Aorta (tissue), 5 donors: Measurements from ENCODE around the gene TRIM13. TPM values are rescaled to one million over a fixed set of nuclear protein-coding genes. Genes with fewer than 3 reads are reported as not detected.
"Not testable (repeated sequence)": the region's sequence is repeated elsewhere in the genome, so short reads cannot be mapped to it uniquely, and the experiment has no call there.

Experiments used
- ATAC-seq: fragments of 200-7000 bp; cut with Tn5 transposase; one replicate; pipeline ENCODE4 v1.9.1; 2022; ENCODE audit warnings: moderate library complexity; ENCODE audit not compliant: low FRiP score
- DNase-seq, 2 donors: peaks; one replicate each; pipeline ENCODE4 v3.0.0-alpha.2; 2020
- H3K27ac ChIP-seq, 2 donors: one replicate each; pipeline ENCODE4 v1.5.1; 2013; ENCODE audit warnings: low read length in 2 of 2, mild to moderate bottlenecking in 2 of 2, moderate library complexity in 2 of 2, control low read depth in 1 of 2, inconsistent platforms in 1 of 2, low read depth in 1 of 2
- H3K27me3 ChIP-seq, 2 donors: one replicate each; pipeline ENCODE4 v1.6.1; 2013; ENCODE audit warnings: control low read depth in 1 of 2, low read length in 1 of 2, mild to moderate bottlenecking in 1 of 2, moderate library complexity in 1 of 2; ENCODE audit not compliant: insufficient read depth in 2 of 2, control insufficient read depth in 1 of 2
- H3K36me3 ChIP-seq, 2 donors: one replicate each; pipeline ENCODE4 v1.6.1; 2013; ENCODE audit warnings: control low read depth in 1 of 2, low read length in 1 of 2, mild to moderate bottlenecking in 1 of 2; ENCODE audit not compliant: insufficient read depth in 2 of 2, control insufficient read depth in 1 of 2
- H3K4me1 ChIP-seq, 2 donors: one replicate each; pipeline ENCODE4 v1.6.1; 2013; ENCODE audit warnings: low read length in 2 of 2, control low read depth in 1 of 2, mild to moderate bottlenecking in 1 of 2, moderate library complexity in 1 of 2; ENCODE audit not compliant: insufficient read depth in 2 of 2, control insufficient read depth in 1 of 2
- H3K4me3 ChIP-seq, 2 donors: one replicate each; pipeline ENCODE4 v1.5.1; 2013; ENCODE audit warnings: low read length in 2 of 2, control low read depth in 1 of 2, mild to moderate bottlenecking in 1 of 2
- H3K9me3 ChIP-seq: one replicate; pipeline ENCODE4 v1.6.1; 2013; ENCODE audit warnings: mild to moderate bottlenecking, low read length; ENCODE audit not compliant: control insufficient read depth
- WGBS, 2 donors: extraction: QIAGEN DNeasy Blood & Tissue Kit; methylation state at CpG; one replicate each; pipeline ENCODE4 v1.1.7; 2013; 5-methylcytosine and 5-hydroxymethylcytosine counted together
- intact Hi-C, 2 donors: fragments of 100-400 bp; cut with DNase I; formaldehyde crosslinking; loops; one replicate each; pipeline versions ENCODE4 v1.14.2 to v1.15.0; 2022
- polyA plus RNA-seq, 2 donors: library from polyadenylated mRNA; stranded (reverse); fragments of 200-250 nt; gene quantifications; one replicate each; pipeline ENCODE4 v1.2.3, GENCODE V29; 2013
- total RNA-seq, 2 donors: library from RNA; stranded (reverse); fragmentation: NEBNext Ultra II Directional; extraction: Animal tissue kit (Norgen Biotek cat#: 25700); gene quantifications; one replicate each; pipeline ENCODE4 v1.2.1, GENCODE V29; 2021
- donor health status: healthy with polysubstance abuse.
- donor health status: Bipolar disorder and iron deficiency.
- donor health status: DM: no; HTN: no; CAD: no.
- donor health status: DM: no; HTN: no; CAD: no.
- donor health status: DM: yes; HTN: yes; CAD: no.

TRIM13 gene
- total and polyA plus RNA-seq, 4 donors: 7.3 to 27.6 (median 24.8) TPM

- WGBS, 2 donors: 94 to 98% methylated on average over 3 of the region's 3 CpGs
- H3K4me1 ChIP-seq: no peaks in the 10 kb centered on the region
Measured at GRCh38 chr13:50030315-50030714, 33.5 kb downstream of the TRIM13 start.

GRCh38 chr13:50033725-50034124, 36.9 kb downstream of the TRIM13 start:
- no peak for DNase-seq
- Histone ChIP-seq H3K4me1 (no peaks in the 10 kb centered on the region), H3K27me3 (no peaks in the 10 kb centered on the region), H3K9me3 (no peaks in the 10 kb centered on the region), H3K27ac (no peak overlapping the region), H3K4me3 (no peak overlapping the region), H3K36me3 (no peaks in the 10 kb centered on the region)
- intact Hi-C loops: no loop called here
- no peak for ATAC-seq

More at GRCh38 chr13:50030315-50030714, 33.5 kb downstream of the TRIM13 start:
- ATAC-seq (no peak), DNase-seq (no peak)
- intact Hi-C loops: no loop called here
- Histone ChIP-seq H3K27ac (no peak overlapping the region), H3K9me3 (no peaks in the 10 kb centered on the region), H3K4me3 (no peak overlapping the region), H3K36me3 (no peaks in the 10 kb centered on the region), H3K27me3 (no peaks in the 10 kb centered on the region)

- Histone ChIP-seq H3K4me3 (no peak overlapping the region), H3K36me3 (no peaks in the 10 kb centered on the region), H3K9me3 (no peaks in the 10 kb centered on the region), H3K4me1 (no peaks in the 10 kb centered on the region), H3K27me3 (no peaks in the 10 kb centered on the region), H3K27ac (no peak overlapping the region)
- intact Hi-C loops: no loop called here
- DNase-seq: no peak
- ATAC-seq: no peak
Measured at GRCh38 chr13:50037788-50038187, 40.9 kb downstream of the TRIM13 start.

GRCh38 chr13:50038266-50038665, 41.4 kb downstream of the TRIM13 start:
- ATAC-seq (no peak), DNase-seq (no peak)
- Histone ChIP-seq H3K4me1 (no peaks in the 10 kb centered on the region), H3K27me3 (no peaks in the 10 kb centered on the region), H3K27ac (no peak overlapping the region), H3K4me3 (no peak overlapping the region), H3K9me3 (no peaks in the 10 kb centered on the region), H3K36me3 (no peaks in the 10 kb centered on the region)
- WGBS, 2 donors: 95 to 96% methylated on average over 6 of the region's 6 CpGs
- intact Hi-C loops: no loop called here

GRCh38 chr13:50052478-50052877, 55.6 kb downstream of the TRIM13 start:
- Histone ChIP-seq H3K4me1 (peaks cover 0 to 5% of the 10 kb centered on the region in 2 donors), H3K36me3 (no peaks in the 10 kb centered on the region), H3K27me3 (no peaks in the 10 kb centered on the region), H3K27ac (no peak overlapping the region), H3K4me3 (no peak overlapping the region), H3K9me3 (no peaks in the 10 kb centered on the region)
- DNase-seq (no peak), ATAC-seq (no peak)
- 87 to 92% methylated on average over 4 of the region's 4 CpGs for WGBS, 2 donors
- intact Hi-C loops: no loop called here

- ATAC-seq (no peak), DNase-seq (no peak)
- no peak overlapping the region for H3K27ac ChIP-seq
- H3K9me3 ChIP-seq: no peaks in the 10 kb centered on the region
- H3K36me3 ChIP-seq: no peaks in the 10 kb centered on the region
- 92 to 98% methylated on average over 1 of the region's 1 CpG for WGBS, 2 donors
- H3K4me1 ChIP-seq: peaks cover 0 to 5% of the 10 kb centered on the region in 2 donors
- no peak overlapping the region for H3K4me3 ChIP-seq
- intact Hi-C loops: no loop called here
- no peaks in the 10 kb centered on the region for H3K27me3 ChIP-seq
Measured at GRCh38 chr13:50053844-50054243, 57.0 kb downstream of the TRIM13 start.

- Histone ChIP-seq H3K9me3 (no peaks in the 10 kb centered on the region), H3K4me3 (no peak overlapping the region), H3K27me3 (no peaks in the 10 kb centered on the region), H3K4me1 (peaks cover 0 to 5% of the 10 kb centered on the region in 2 donors), H3K27ac (no peak overlapping the region), H3K36me3 (no peaks in the 10 kb centered on the region)
- ATAC-seq (no peak), DNase-seq (no peak)
- intact Hi-C loops: no loop called here
- WGBS, 2 donors: 78 to 85% methylated on average over 1 of the region's 1 CpG
Measured at GRCh38 chr13:50055454-50055853, 58.6 kb downstream of the TRIM13 start.

- Histone ChIP-seq H3K27me3 (no peaks in the 10 kb centered on the region), H3K27ac (no peak overlapping the region), H3K4me1 (no peaks in the 10 kb centered on the region), H3K9me3 (no peaks in the 10 kb centered on the region), H3K36me3 (no peaks in the 10 kb centered on the region), H3K4me3 (no peak overlapping the region)
- WGBS, 2 donors: 99 to 100% methylated on average over 1 of the region's 1 CpG
- ATAC-seq (no peak), DNase-seq (no peak)
- intact Hi-C loops: no loop called here
Measured at GRCh38 chr13:50060718-50061117, 63.9 kb downstream of the TRIM13 start.

- H3K4me1 ChIP-seq, DNase-seq, H3K4me3 ChIP-seq, ATAC-seq, H3K27me3 ChIP-seq, intact Hi-C loops, H3K36me3 ChIP-seq, H3K9me3 ChIP-seq, H3K27ac ChIP-seq: not testable (repeated sequence)
- WGBS, 2 donors: 97 to 100% methylated on average over 7 of the region's 7 CpGs
Measured at GRCh38 chr13:50062336-50062735, 65.5 kb downstream of the TRIM13 start.
